ENCODE measurements around the gene DCAF7.

DCAF7 gene

GRCh38 chr17:63524051-63524450 lies 26.2 kb upstream of the DCAF7 start:
- no peak for TF ChIP-seq CTCF (IDR thresholded peaks at IDR 0.05; ENCODE audit: low read depth, low read length)
- H3K4me3 ChIP-seq (replicated peaks in 1 of 2; ENCODE audit: low read depth in 2 of 2, low read length in 2 of 2) = no peak overlapping the region
- no peak for DNase-seq (ENCODE audit: low read depth in 2 of 2)

- no peak for TF ChIP-seq CTCF (IDR thresholded peaks at IDR 0.05; ENCODE audit: low read depth, low read length)
- no peak for DNase-seq (ENCODE audit: low read depth in 2 of 2)
- no peak overlapping the region for H3K4me3 ChIP-seq (replicated peaks in 1 of 2; ENCODE audit: low read depth in 2 of 2, low read length in 2 of 2)
Observed at GRCh38 chr17:63525190-63525946, 24.9 kb upstream of the DCAF7 start.

GRCh38 chr17:63526861-63527260 lies 23.4 kb upstream of the DCAF7 start:
- no peak overlapping the region for H3K4me3 ChIP-seq (replicated peaks in 1 of 2; ENCODE audit: low read depth in 2 of 2, low read length in 2 of 2)
- no peak for TF ChIP-seq CTCF (IDR thresholded peaks at IDR 0.05; ENCODE audit: low read depth, low read length)
- DNase-seq (ENCODE audit: low read depth in 2 of 2) = no peak

- no peak for DNase-seq (ENCODE audit: low read depth in 2 of 2)
- no peak overlapping the region for H3K4me3 ChIP-seq (replicated peaks in 1 of 2; ENCODE audit: low read depth in 2 of 2, low read length in 2 of 2)
- TF ChIP-seq CTCF (IDR thresholded peaks at IDR 0.05; ENCODE audit: low read depth, low read length) = no peak
Observed at GRCh38 chr17:63528183-63528582, 22.1 kb upstream of the DCAF7 start.

GRCh38 chr17:63529711-63530556 lies 20.3 kb upstream of the DCAF7 start:
- no peak for DNase-seq (ENCODE audit: low read depth in 2 of 2)
- TF ChIP-seq CTCF (IDR thresholded peaks at IDR 0.05; ENCODE audit: low read depth, low read length) = no peak
- H3K4me3 ChIP-seq (replicated peaks in 1 of 2; ENCODE audit: low read depth in 2 of 2, low read length in 2 of 2) = no peak overlapping the region

GRCh38 chr17:63530557-63531021 lies 19.7 kb upstream of the DCAF7 start:
- no peak for DNase-seq (ENCODE audit: low read depth in 2 of 2)
- TF ChIP-seq CTCF (IDR thresholded peaks at IDR 0.05; ENCODE audit: low read depth, low read length) = no peak
- H3K4me3 ChIP-seq (replicated peaks in 1 of 2; ENCODE audit: low read depth in 2 of 2, low read length in 2 of 2) = no peak overlapping the region
